Coronary artery (tissue), 2 donors: ENCODE measurements around the gene ZNF76.

Source experiments
- DNase-seq: peaks from one replicate; pipeline ENCODE4 v3.0.0-alpha.2; 2017; ENCODE audit warnings: low spot score
- H3K27ac ChIP-seq, 2 donors: fragments of 200-600 bp; sonication (generic); one replicate each; pipeline ENCODE4 v1.5.1; 2016 to 2019
- H3K4me3 ChIP-seq: fragments of 200-600 bp; sonication (generic); 2 replicates; pipeline ENCODE4 v1.5.1; 2016; ENCODE audit warnings: mild to moderate bottlenecking, moderate library complexity
- CTCF ChIP-seq: fragments of 200-600 bp; sonication (generic); IDR thresholded peaks from one replicate; pipeline ENCODE4 v1.5.1; 2019; ENCODE audit warnings: antibody characterized with exemption

ZNF76 gene

GRCh38 chr6:35243386-35243958, 16.1 kb upstream of the ZNF76 start:
- TF ChIP-seq CTCF = no peak
- Histone ChIP-seq H3K27ac (no peak overlapping the region), H3K4me3 (no peak overlapping the region)
- DNase-seq = no peak

- no peak for DNase-seq
- H3K27ac ChIP-seq = no peak overlapping the region
- no peak overlapping the region for H3K4me3 ChIP-seq
- TF ChIP-seq CTCF = no peak
Observed at GRCh38 chr6:35244551-35244950, 15.0 kb upstream of the ZNF76 start.

- H3K4me3 ChIP-seq = no peak overlapping the region
- no peak overlapping the region for H3K27ac ChIP-seq
- no peak for TF ChIP-seq CTCF
- DNase-seq = no peak
Observed at GRCh38 chr6:35247642-35248231, 11.8 kb upstream of the ZNF76 start.

- DNase-seq = no peak
- TF ChIP-seq CTCF = no peak
- no peak overlapping the region for H3K27ac ChIP-seq
- H3K4me3 ChIP-seq = no peak overlapping the region
Observed at GRCh38 chr6:35248300-35248699, 11.2 kb upstream of the ZNF76 start.

GRCh38 chr6:35248965-35249364, 10.6 kb upstream of the ZNF76 start:
- DNase-seq = no peak
- no peak overlapping the region for H3K27ac ChIP-seq
- no peak for TF ChIP-seq CTCF

GRCh38 chr6:35251949-35252348, 7.6 kb upstream of the ZNF76 start:
- no peak overlapping the region for H3K27ac ChIP-seq
- no peak overlapping the region for H3K4me3 ChIP-seq
- TF ChIP-seq CTCF = no peak
- no peak for DNase-seq

More at GRCh38 chr6:35248965-35249364, 10.6 kb upstream of the ZNF76 start:
- H3K4me3 ChIP-seq = no peak overlapping the region

GRCh38 chr6:35253249-35253648, 6.3 kb upstream of the ZNF76 start:
- no peak for DNase-seq
- Histone ChIP-seq H3K4me3 (no peak overlapping the region), H3K27ac (no peak overlapping the region)
- no peak for TF ChIP-seq CTCF
